NCI-H1092 treated with DMSO at 0.1 percent for 48 hours (cell line): ENCODE data around the gene PAK1IP1.
A peak's percentile ranks its signal among the peaks of the same experiment; 100 is the strongest.
"Not testable (repeated sequence)": the region's sequence is repeated elsewhere in the genome, so short reads cannot be mapped to it uniquely, and the experiment has no call there.

Experiments
- DNase-seq: peaks from one replicate; lab custom pipeline; 2025; lab: John Stamatoyannopoulos, UW

The PAK1IP1 gene

GRCh38 chr6:10743515-10743914, 48.7 kb downstream of the PAK1IP1 start:
- no peak for DNase-seq

GRCh38 chr6:10745116-10745515, 50.3 kb downstream of the PAK1IP1 start:
- no peak for DNase-seq

- no peak for DNase-seq
Measured at GRCh38 chr6:10746915-10747250, 52.1 kb downstream of the PAK1IP1 start.

GRCh38 chr6:10747251-10747972, 52.6 kb downstream of the PAK1IP1 start, which contains the start of gene TMEM14B:
Gene TMEM14B (plus strand): TSS chr6:10747805. CDS start chr6:10749246, 1,441 bp downstream.
- peak; percentile 89 for DNase-seq

DNA sequence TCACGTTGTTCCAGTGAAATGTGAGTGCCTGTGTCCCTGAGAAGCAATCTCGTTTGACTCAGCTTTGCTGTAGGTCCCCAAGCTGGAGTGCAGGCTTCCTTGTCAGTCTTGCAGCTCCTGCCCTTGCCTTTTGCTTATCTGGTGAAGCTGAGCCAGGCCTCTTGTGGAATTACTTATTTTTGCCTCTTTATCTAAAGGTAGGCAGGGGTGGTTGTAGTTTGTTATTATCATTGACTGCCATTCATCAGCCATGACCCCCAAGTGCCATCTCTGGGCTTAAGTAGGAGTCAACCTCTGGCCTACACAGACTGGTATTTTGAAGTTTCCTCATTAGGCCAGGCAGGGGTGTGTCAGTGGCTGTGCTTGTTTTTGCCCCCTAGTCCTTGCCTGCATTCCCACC, 55.0 kb downstream of the PAK1IP1 start:
- DNase-seq, result no peak

GRCh38 chr6:10750568-10750967, 55.8 kb downstream of the PAK1IP1 start:
- DNase-seq, result not testable (repeated sequence)

DNA sequence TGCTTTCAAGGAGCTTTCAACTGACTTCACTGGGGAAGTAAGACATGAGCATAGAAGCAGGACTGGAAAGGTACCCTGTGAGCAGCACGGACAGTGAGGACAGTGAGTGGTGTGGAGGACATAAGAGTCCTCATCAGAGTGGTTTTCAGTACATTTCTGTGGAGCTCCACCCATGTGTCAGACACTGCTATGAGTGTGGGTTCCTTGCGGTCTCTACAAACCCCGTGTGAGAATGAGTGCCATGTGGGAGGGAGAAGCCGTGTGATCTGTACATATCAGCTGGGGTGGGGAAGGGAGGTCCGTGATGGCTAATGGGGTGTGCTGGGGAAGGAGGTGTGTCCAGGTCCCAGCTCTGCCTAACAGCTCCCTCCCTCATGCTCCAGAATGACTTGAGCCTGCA, 57.0 kb downstream of the PAK1IP1 start:
- DNase-seq, result not testable (repeated sequence)

- no peak for DNase-seq
Measured at GRCh38 chr6:10756085-10756484, 61.3 kb downstream of the PAK1IP1 start.
